Ishikawa (cell line): ENCODE measurements around the gene CCM2.

Experiments used
- CEBPB ChIP-seq: IDR thresholded peaks from 2 replicates; pipeline ENCODE4 v1.6.1; 2012
- CREB1 ChIP-seq: IDR thresholded peaks from 2 replicates; pipeline ENCODE4 v1.6.1; 2012; ENCODE audit warnings: low read depth
- EGR1 ChIP-seq: IDR thresholded peaks from 2 replicates; pipeline ENCODE4 v1.6.1; 2012
- EP300 ChIP-seq: IDR thresholded peaks from 2 replicates; pipeline ENCODE4 v1.6.1; 2012; ENCODE audit warnings: borderline replicate concordance
- FOXM1 ChIP-seq: IDR thresholded peaks from 2 replicates; pipeline ENCODE4 v1.6.1; 2012; ENCODE audit warnings: low read depth, borderline replicate concordance
- NFIC ChIP-seq: IDR thresholded peaks from 2 replicates; pipeline ENCODE4 v1.6.1; 2012
- RAD21 ChIP-seq: IDR thresholded peaks from 2 replicates; pipeline ENCODE4 v1.6.1; 2012; ENCODE audit warnings: low read depth
- TAF1 ChIP-seq: IDR thresholded peaks from 2 replicates; pipeline ENCODE4 v1.6.1; 2012; ENCODE audit warnings: low read depth, mild to moderate bottlenecking
- TCF12 ChIP-seq: IDR thresholded peaks from 2 replicates; pipeline ENCODE4 v1.6.1; 2012; ENCODE audit warnings: low read depth
- TEAD4 ChIP-seq: IDR thresholded peaks from 2 replicates; pipeline ENCODE4 v1.6.1; 2012
- YY1 ChIP-seq: IDR thresholded peaks from 2 replicates; pipeline ENCODE4 v1.6.1; 2012; ENCODE audit warnings: low read depth
- ZBTB7A ChIP-seq: IDR thresholded peaks from 2 replicates; pipeline ENCODE4 v1.6.1; 2012; ENCODE audit warnings: low read depth
- TF ChIP-seq, protein P1 (sequence below): IDR thresholded peaks from 2 replicates; pipeline ENCODE4 v1.6.1; 2012
- TF ChIP-seq, protein P2 (sequence below): IDR thresholded peaks from 2 replicates; pipeline ENCODE4 v1.6.1; 2012
- TF ChIP-seq, protein P3 (sequence below): IDR thresholded peaks from 2 replicates; pipeline ENCODE4 v1.6.1; 2012; ENCODE audit warnings: low read depth, mild to moderate bottlenecking

The CCM2 gene

DNA sequence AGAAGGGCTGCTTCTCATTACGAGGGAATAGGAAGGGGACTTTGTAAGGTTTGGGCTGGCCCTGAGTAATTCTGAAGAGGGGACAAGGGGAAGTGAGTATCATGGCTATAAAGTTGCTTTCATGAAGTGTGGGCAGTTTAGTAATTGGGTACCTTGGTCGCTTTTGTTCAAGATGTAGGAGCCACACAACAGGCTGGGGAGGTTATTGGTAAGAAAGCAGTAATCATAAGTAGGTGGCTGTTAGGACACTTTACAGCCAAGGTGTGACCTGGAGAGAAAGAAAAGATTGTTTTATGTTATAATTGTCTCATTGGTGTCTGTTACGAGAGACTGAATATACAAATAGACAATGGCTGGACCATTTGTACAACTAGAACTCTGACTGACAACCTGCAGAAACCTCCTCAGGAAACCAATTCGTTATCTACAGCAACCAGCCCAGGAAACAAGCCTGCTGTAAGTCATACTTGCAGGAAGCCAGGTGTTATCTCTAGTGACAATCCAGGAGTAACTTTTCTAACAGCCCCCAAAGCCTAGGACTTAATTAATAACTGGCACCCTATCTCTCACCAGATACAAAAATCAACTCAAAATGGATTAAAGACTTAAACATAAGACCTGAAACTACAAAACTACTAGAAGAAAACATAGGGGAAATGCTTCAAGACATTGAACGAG, 5.0 kb upstream of the CCM2 start:
- TF ChIP-seq, protein P1, sequence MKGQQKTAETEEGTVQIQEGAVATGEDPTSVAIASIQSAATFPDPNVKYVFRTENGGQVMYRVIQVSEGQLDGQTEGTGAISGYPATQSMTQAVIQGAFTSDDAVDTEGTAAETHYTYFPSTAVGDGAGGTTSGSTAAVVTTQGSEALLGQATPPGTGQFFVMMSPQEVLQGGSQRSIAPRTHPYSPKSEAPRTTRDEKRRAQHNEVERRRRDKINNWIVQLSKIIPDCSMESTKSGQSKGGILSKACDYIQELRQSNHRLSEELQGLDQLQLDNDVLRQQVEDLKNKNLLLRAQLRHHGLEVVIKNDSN = no peak
- no peak for TF ChIP-seq TAF1
- TF ChIP-seq NFIC = no peak
- no peak for TF ChIP-seq TEAD4
- no peak for TF ChIP-seq YY1

DNA sequence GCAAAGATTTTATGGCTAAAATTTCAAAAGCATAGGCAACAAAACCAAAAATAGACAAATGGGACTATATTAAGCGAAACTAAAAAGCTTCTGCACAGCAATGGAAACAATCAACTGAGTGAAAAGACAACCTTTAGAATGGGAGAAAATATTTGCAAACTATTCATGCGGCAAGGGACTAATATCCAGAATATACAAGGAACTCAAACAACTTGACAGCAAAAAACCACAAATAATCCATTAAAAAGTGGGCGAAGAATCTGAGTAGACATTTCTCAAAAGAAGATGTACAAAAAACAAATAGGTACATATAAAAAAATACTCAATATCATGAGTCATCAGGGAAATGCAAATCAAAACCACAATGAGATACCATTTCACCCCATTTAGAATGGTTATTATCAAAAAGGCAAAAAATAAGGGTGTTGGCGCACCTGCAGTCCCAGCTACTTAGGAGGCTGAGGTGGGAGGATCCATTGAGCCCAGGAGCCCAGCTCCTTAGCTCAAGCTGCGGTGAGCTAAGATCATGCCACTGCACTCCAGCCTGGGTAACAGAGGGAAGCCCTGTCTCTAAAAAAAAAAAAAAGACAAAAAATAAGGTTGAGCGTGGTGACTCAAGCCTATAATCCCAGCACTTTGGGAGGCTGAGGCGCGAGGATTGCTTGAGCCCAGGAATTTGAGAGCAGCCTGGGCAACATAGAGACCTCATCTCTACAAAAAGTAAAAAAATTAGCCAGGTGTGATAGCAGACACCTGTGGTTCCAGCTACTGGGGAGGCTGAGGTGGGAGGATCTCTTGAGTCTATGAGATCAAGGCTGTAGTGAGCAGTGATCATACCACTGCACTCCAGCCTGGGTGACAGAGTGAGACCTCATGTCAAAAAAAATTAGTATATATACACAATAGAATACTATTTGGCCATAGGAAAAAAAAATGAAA, 4.2 kb upstream of the CCM2 start:
- no peak for TF ChIP-seq FOXM1
- no peak for TF ChIP-seq EGR1
- TF ChIP-seq RAD21 = no peak
- TF ChIP-seq, protein P2, sequence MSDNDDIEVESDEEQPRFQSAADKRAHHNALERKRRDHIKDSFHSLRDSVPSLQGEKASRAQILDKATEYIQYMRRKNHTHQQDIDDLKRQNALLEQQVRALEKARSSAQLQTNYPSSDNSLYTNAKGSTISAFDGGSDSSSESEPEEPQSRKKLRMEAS = no peak
- TF ChIP-seq ZBTB7A = no peak
- TF ChIP-seq, protein P3, sequence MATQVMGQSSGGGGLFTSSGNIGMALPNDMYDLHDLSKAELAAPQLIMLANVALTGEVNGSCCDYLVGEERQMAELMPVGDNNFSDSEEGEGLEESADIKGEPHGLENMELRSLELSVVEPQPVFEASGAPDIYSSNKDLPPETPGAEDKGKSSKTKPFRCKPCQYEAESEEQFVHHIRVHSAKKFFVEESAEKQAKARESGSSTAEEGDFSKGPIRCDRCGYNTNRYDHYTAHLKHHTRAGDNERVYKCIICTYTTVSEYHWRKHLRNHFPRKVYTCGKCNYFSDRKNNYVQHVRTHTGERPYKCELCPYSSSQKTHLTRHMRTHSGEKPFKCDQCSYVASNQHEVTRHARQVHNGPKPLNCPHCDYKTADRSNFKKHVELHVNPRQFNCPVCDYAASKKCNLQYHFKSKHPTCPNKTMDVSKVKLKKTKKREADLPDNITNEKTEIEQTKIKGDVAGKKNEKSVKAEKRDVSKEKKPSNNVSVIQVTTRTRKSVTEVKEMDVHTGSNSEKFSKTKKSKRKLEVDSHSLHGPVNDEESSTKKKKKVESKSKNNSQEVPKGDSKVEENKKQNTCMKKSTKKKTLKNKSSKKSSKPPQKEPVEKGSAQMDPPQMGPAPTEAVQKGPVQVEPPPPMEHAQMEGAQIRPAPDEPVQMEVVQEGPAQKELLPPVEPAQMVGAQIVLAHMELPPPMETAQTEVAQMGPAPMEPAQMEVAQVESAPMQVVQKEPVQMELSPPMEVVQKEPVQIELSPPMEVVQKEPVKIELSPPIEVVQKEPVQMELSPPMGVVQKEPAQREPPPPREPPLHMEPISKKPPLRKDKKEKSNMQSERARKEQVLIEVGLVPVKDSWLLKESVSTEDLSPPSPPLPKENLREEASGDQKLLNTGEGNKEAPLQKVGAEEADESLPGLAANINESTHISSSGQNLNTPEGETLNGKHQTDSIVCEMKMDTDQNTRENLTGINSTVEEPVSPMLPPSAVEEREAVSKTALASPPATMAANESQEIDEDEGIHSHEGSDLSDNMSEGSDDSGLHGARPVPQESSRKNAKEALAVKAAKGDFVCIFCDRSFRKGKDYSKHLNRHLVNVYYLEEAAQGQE = no peak
- no peak for TF ChIP-seq EP300
- no peak for TF ChIP-seq CEBPB

DNA sequence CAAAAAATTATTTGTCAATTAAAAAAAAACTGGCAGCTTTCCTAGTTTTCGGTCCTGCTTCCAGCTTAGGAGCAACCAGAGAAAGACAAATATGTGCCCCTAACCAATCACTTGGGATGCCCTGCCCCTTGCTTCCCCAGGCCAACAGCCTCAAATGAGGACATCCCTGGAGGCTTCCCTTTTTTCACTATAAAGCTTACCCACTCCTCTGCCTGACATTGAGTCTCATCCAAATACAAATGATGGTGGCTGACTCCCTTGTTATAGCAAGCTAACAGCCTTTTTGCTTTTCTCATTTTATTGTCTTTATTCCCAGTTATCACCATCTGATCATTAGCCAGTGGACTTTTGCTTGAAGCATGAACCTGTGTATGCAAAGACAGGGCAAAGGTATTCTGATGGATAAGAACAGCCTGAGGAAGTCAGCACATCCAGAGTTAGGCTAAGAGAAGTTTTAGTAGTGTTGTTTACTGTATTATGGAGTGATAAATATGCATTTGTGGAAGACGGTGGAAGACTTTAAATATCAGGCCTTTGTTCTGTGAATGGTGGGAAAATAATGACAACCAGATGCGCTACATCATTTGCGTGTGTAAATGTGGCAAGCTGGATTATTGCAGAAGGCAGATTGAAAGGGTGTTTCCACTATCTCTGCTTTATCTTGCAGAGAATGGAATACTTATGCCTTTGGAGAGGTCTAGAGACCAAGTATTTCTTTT, 1.7 kb upstream of the CCM2 start:
- TF ChIP-seq TEAD4 (no peak), ZBTB7A (no peak), FOXM1 (no peak), TAF1 (no peak), EGR1 (no peak)
- TF ChIP-seq, protein P2 = no peak

DNA sequence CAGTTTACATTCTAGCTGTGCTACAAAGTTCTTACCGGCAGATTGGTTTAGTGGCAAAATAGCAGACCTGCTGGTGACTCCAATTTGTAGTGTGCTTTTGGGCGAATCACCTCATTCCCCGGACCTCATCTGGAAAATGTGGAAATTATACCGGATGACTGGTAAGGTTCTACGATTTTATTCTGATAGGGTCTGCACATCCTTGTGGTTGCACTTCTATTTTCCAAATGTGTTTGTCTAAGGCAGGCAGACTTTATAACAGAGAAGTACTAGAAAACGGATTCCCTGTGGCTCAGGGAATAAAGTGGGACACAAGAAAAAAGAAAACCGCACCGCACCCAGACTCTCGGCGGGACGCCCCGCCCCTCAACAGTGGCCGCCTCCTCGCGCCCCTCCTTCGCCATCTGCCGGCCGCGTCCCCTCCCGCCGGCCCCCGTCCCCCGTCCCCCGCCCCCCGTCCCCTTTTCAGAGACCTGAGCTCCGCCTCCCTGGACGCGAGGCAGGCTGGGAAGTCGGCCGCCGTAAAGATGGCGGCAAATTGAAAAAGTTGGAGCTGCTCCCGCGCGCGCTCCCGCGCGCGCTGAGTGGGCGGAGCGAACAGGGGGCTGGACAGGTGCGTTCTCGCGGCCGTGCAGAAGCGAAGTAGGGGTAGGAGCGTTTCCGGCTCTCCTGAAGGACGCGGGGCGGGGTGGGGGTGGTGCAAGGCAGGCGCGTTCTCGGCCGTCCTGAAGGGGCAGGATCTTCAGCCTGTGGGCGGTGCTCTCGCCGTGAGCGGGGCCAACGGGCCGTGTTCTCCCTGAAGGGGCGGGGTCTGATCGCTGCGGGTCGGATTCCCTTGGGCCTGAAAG, 532 bp upstream of the CCM2 start:
- peak; percentile 66; the same call in 1 of the 2 replicates for TF ChIP-seq TAF1
- no peak for TF ChIP-seq FOXM1
- TF ChIP-seq, protein P3 = no peak
- TF ChIP-seq ZBTB7A = no peak
- no peak for TF ChIP-seq RAD21
- TF ChIP-seq EP300 = no peak
- TF ChIP-seq, protein P1 = no peak
- no peak for TF ChIP-seq CEBPB
- TF ChIP-seq YY1 = peak; percentile 80
- TF ChIP-seq NFIC = 0 out of 2 replicates have a peak, but pooled peaks have one; percentile 23
- TF ChIP-seq TCF12 = peak; percentile 36; the same call in 1 of the 2 replicates
- TF ChIP-seq CREB1 = no peak
- TF ChIP-seq TEAD4 = no peak; the same call in 1 of the 2 replicates
- peak; percentile 32 for TF ChIP-seq EGR1
- TF ChIP-seq, protein P2 = no peak

DNA sequence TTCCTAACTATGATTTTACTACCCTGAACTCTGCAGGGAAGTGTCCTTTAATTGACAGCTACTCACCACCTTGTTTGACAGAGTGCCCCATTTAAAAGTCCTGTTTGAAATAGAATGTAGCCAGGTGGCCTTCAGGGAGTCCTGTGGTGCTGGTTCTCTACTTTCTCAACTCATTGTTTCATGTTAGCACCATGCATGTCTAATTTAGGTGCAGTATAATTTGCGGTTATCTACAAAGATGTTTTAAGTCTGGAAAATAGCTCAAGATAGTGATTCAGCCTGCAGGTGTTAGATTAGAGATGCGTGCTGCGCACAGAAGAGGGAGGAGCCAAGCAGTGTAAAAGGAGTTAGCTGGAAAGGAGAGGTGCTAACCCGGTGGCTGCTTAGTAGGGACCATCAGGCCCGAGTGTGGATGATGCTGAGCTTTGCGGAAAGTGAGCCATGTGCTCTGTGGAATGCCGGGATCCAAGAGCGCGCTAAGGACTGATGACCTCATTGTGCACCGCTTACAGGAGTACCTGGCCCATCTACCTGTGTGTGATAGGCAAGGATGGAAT, 1.2 kb downstream of the CCM2 start:
- TF ChIP-seq TCF12 (peak; percentile 37; the same call in 1 of the 2 replicates), CREB1 (no peak)
- TF ChIP-seq, protein P2 = 0 out of 2 replicates have a peak, but pooled peaks have one; percentile 40
